PFSK-1 (cell line): ENCODE measurements around the gene ARHGEF4.

ENCODE experiments used
- FOXP2 ChIP-seq: optimal IDR thresholded peaks from 2 replicates; pipeline ENCODE3; 2011; ENCODE audit warnings: borderline replicate concordance, control low read depth, inconsistent platforms; ENCODE audit not compliant: insufficient read depth; ENCODE audit errors: extremely low read length, extremely low read depth
- POLR2AphosphoS5 ChIP-seq: IDR thresholded peaks from 2 replicates; pipeline ENCODE4 v1.6.1; 2012; ENCODE audit warnings: low read depth, mild to moderate bottlenecking, control low read depth, low read length, moderate library complexity
- SIN3A ChIP-seq: IDR thresholded peaks from 2 replicates; pipeline ENCODE4 v1.6.1; 2012; ENCODE audit warnings: mild to moderate bottlenecking, low read length, moderate library complexity, borderline replicate concordance; ENCODE audit not compliant: insufficient read depth
- TAF1 ChIP-seq: IDR thresholded peaks from 2 replicates; pipeline ENCODE4 v1.6.1; 2012; ENCODE audit warnings: low read length, control low read depth, borderline replicate concordance; ENCODE audit not compliant: insufficient read depth
- TF ChIP-seq, protein P1 (sequence below), 2 experiments: IDR thresholded peaks; 2 replicates each; pipeline versions ENCODE4 v1.6.1 to v1.8.0; 2011 to 2012; ENCODE audit warnings: low read depth in 2 of 2, low read length in 2 of 2, control low read depth in 1 of 2, inconsistent platforms in 1 of 2, mild to moderate bottlenecking in 1 of 2, moderate library complexity in 1 of 2; ENCODE audit not compliant: insufficient read depth in 1 of 2

DNA sequence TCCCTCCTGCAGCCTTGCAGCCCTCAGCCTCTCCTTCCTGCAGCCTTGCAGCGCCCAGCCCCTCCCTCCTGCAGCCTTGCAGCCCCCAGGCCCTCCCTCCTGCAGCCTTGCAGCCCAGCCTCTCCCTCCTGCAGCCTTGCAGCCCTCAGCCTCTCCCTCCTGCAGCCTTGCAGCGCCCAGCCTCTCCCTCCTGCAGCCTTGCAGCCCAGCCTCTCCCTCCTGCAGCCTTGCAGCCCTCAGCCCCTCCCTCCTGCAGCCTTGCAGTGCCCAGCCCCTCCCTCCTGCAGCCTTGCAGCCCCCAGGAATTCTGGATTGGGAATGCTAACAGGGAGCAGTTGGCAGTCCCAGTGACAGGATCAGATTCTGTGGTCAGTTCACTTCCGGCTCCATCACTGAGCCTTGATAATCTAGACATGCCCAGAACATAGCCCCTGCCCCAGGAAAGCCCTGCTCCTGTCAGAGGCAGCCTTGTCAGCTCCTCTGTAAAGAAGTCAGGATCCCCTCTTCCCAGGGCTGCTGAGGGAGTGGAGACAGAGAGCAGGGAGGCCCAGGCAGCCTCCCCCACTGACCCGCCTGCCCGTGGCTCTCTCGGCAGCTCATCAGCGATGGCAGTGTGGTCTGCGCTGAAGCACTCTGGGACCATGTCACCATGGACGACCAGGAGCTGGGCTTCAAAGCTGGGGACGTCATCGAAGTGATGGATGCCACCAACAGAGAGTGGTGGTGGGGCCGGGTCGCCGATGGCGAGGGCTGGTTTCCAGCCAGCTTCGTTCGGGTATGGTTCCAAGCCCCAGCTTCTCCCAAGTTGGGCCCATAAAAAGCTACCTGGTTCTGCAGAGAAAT, 201.8 kb downstream of the ARHGEF4 start:
- TF ChIP-seq, protein P1, sequence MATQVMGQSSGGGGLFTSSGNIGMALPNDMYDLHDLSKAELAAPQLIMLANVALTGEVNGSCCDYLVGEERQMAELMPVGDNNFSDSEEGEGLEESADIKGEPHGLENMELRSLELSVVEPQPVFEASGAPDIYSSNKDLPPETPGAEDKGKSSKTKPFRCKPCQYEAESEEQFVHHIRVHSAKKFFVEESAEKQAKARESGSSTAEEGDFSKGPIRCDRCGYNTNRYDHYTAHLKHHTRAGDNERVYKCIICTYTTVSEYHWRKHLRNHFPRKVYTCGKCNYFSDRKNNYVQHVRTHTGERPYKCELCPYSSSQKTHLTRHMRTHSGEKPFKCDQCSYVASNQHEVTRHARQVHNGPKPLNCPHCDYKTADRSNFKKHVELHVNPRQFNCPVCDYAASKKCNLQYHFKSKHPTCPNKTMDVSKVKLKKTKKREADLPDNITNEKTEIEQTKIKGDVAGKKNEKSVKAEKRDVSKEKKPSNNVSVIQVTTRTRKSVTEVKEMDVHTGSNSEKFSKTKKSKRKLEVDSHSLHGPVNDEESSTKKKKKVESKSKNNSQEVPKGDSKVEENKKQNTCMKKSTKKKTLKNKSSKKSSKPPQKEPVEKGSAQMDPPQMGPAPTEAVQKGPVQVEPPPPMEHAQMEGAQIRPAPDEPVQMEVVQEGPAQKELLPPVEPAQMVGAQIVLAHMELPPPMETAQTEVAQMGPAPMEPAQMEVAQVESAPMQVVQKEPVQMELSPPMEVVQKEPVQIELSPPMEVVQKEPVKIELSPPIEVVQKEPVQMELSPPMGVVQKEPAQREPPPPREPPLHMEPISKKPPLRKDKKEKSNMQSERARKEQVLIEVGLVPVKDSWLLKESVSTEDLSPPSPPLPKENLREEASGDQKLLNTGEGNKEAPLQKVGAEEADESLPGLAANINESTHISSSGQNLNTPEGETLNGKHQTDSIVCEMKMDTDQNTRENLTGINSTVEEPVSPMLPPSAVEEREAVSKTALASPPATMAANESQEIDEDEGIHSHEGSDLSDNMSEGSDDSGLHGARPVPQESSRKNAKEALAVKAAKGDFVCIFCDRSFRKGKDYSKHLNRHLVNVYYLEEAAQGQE (IDR thresholded peaks at IDR 0.05; ENCODE audit: insufficient read depth in 1 of 2, low read depth in 2 of 2, low read length in 2 of 2), result no peak
- no peak for TF ChIP-seq SIN3A
- TF ChIP-seq TAF1, result no peak
- TF ChIP-seq POLR2AphosphoS5, result no peak
- no peak for TF ChIP-seq FOXP2
